ENCODE results near the gene OR2D3.
"Not testable (repeated sequence)": the region's sequence is repeated elsewhere in the genome, so short reads cannot be mapped to it uniquely, and the experiment has no call there.

The OR2D3 gene

GRCh38 chr11:6876914-6877313 lies 43.9 kb upstream of the OR2D3 start:
- no peak overlapping the region for H3K4me2 ChIP-seq (ENCODE audit: low read length)
- H3K36me3 ChIP-seq (replicated peaks; ENCODE audit: low read depth, low read length): no peaks in the 10 kb centered on the region
- H3K27ac ChIP-seq (ENCODE audit: low read length): no peak overlapping the region
- H2AFZ ChIP-seq (ENCODE audit: low read depth, low read length): no peak overlapping the region
- H3K4me3 ChIP-seq (ENCODE audit: low read length): no peak overlapping the region
- H3K79me2 ChIP-seq (ENCODE audit: low read length): no peaks in the 10 kb centered on the region
- H3K4me1 ChIP-seq (ENCODE audit: low read length): peaks cover 5% of the 10 kb centered on the region; the same call in 1 of the 2 replicates
- H3K9me3 ChIP-seq (ENCODE audit: insufficient read depth, low read length): no peaks in the 10 kb centered on the region
- no peak for TF ChIP-seq EZH2phosphoT487 (IDR thresholded peaks at IDR 0.05; ENCODE audit: low read depth)
- TF ChIP-seq CTCF (IDR thresholded peaks at IDR 0.05; ENCODE audit: low read depth, low read length): no peak
- H3K27me3 ChIP-seq (ENCODE audit: low read depth, low read length): no peaks in the 10 kb centered on the region
- no peaks in the 10 kb centered on the region for H4K20me1 ChIP-seq (ENCODE audit: insufficient read depth, low read length)
- no peak overlapping the region for H3K9ac ChIP-seq (ENCODE audit: low read length)

DNA sequence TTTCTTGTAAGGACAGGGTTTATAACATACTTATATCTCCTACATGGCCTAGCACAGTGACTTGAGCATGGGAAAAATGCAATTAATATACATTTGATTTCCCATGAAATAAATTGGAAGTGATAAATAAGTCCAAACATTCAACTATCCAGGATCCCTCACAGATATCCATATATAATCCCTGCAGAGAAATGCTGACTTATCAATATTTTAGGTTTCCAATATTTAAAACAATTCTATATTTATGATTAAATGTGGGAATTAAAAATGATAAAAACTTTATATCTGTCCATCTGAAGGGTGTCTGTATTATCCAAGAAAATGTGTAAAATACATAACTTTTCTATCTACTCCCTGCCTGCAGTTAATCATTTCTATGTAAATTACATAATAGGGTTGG lies 38.1 kb upstream of the OR2D3 start:
- H3K9me3 ChIP-seq (ENCODE audit: insufficient read depth, low read length): no peaks in the 10 kb centered on the region
- no peaks in the 10 kb centered on the region for H3K36me3 ChIP-seq (replicated peaks; ENCODE audit: low read depth, low read length)
- no peak overlapping the region for H2AFZ ChIP-seq (ENCODE audit: low read depth, low read length)
- H3K27me3 ChIP-seq (ENCODE audit: low read depth, low read length): no peaks in the 10 kb centered on the region
- H3K79me2 ChIP-seq (ENCODE audit: low read length): no peaks in the 10 kb centered on the region
- H3K4me3 ChIP-seq (ENCODE audit: low read length): no peak overlapping the region
- no peaks in the 10 kb centered on the region for H3K4me1 ChIP-seq (ENCODE audit: low read length)
- TF ChIP-seq EZH2phosphoT487 (IDR thresholded peaks at IDR 0.05; ENCODE audit: low read depth) (no peak), CTCF (IDR thresholded peaks at IDR 0.05; ENCODE audit: low read depth, low read length) (no peak)
- no peak overlapping the region for H3K27ac ChIP-seq (ENCODE audit: low read length)
- no peak overlapping the region for H3K9ac ChIP-seq (ENCODE audit: low read length)
- no peak overlapping the region for H3K4me2 ChIP-seq (ENCODE audit: low read length)
- no peaks in the 10 kb centered on the region for H4K20me1 ChIP-seq (ENCODE audit: insufficient read depth, low read length)

GRCh38 chr11:6887711-6888110 lies 33.1 kb upstream of the OR2D3 start:
- not testable (repeated sequence) for H3K4me2 ChIP-seq (ENCODE audit: low read length); H3K36me3 ChIP-seq (replicated peaks; ENCODE audit: low read depth, low read length); H2AFZ ChIP-seq (ENCODE audit: low read depth, low read length); H3K79me2 ChIP-seq (ENCODE audit: low read length); H3K9me3 ChIP-seq (ENCODE audit: insufficient read depth, low read length); H3K27ac ChIP-seq (ENCODE audit: low read length); H4K20me1 ChIP-seq (ENCODE audit: insufficient read depth, low read length); H3K4me3 ChIP-seq (ENCODE audit: low read length); H3K9ac ChIP-seq (ENCODE audit: low read length); H3K27me3 ChIP-seq (ENCODE audit: low read depth, low read length)
- H3K4me1 ChIP-seq (ENCODE audit: low read length): peaks cover 13% of the 10 kb centered on the region

GRCh38 chr11:6888830-6889229 lies 32.0 kb upstream of the OR2D3 start:
- no peaks in the 10 kb centered on the region for H4K20me1 ChIP-seq (ENCODE audit: insufficient read depth, low read length)
- H3K36me3 ChIP-seq (replicated peaks; ENCODE audit: low read depth, low read length): no peaks in the 10 kb centered on the region
- peaks cover 13% of the 10 kb centered on the region for H3K4me1 ChIP-seq (ENCODE audit: low read length)
- no peak overlapping the region for H3K9ac ChIP-seq (ENCODE audit: low read length)
- H3K4me3 ChIP-seq (ENCODE audit: low read length): no peak overlapping the region
- no peak overlapping the region for H3K27ac ChIP-seq (ENCODE audit: low read length)
- H3K79me2 ChIP-seq (ENCODE audit: low read length): no peaks in the 10 kb centered on the region
- no peaks in the 10 kb centered on the region for H3K27me3 ChIP-seq (ENCODE audit: low read depth, low read length)
- no peak overlapping the region for H3K4me2 ChIP-seq (ENCODE audit: low read length)
- H3K9me3 ChIP-seq (ENCODE audit: insufficient read depth, low read length): 0 out of 2 replicates have a peak, but pooled peaks cover 3% of the 10 kb centered on the region
- TF ChIP-seq CTCF (IDR thresholded peaks at IDR 0.05; ENCODE audit: low read depth, low read length): no peak
- TF ChIP-seq EZH2phosphoT487 (IDR thresholded peaks at IDR 0.05; ENCODE audit: low read depth): no peak
- no peak overlapping the region for H2AFZ ChIP-seq (ENCODE audit: low read depth, low read length)

GRCh38 chr11:6889835-6890234 lies 31.0 kb upstream of the OR2D3 start:
- Histone ChIP-seq H3K36me3 (replicated peaks; ENCODE audit: low read depth, low read length) (no peaks in the 10 kb centered on the region), H3K4me1 (ENCODE audit: low read length) (peaks cover 20% of the 10 kb centered on the region), H3K9ac (ENCODE audit: low read length) (no peak overlapping the region), H3K4me2 (ENCODE audit: low read length) (peak overlapping the region; percentile 34; the same call in 1 of the 2 replicates), H3K4me3 (ENCODE audit: low read length) (no peak overlapping the region), H3K79me2 (ENCODE audit: low read length) (no peaks in the 10 kb centered on the region), H3K27ac (ENCODE audit: low read length) (no peak overlapping the region), H2AFZ (ENCODE audit: low read depth, low read length) (no peak overlapping the region), H3K27me3 (ENCODE audit: low read depth, low read length) (no peaks in the 10 kb centered on the region), H4K20me1 (ENCODE audit: insufficient read depth, low read length) (no peaks in the 10 kb centered on the region), H3K9me3 (ENCODE audit: insufficient read depth, low read length) (0 out of 2 replicates have a peak, but pooled peaks cover 3% of the 10 kb centered on the region)
- TF ChIP-seq EZH2phosphoT487 (IDR thresholded peaks at IDR 0.05; ENCODE audit: low read depth): no peak
- TF ChIP-seq CTCF (IDR thresholded peaks at IDR 0.05; ENCODE audit: low read depth, low read length): no peak

All from OCI-LY3 (cell line).